ENCODE results near the gene NME9. TPM values are rescaled to one million over a fixed set of nuclear protein-coding genes. Genes with fewer than 3 reads are reported as not detected.

Gene NME9
- total RNA-seq, 1 donor from 2014 or later: 1.0 TPM

DNA sequence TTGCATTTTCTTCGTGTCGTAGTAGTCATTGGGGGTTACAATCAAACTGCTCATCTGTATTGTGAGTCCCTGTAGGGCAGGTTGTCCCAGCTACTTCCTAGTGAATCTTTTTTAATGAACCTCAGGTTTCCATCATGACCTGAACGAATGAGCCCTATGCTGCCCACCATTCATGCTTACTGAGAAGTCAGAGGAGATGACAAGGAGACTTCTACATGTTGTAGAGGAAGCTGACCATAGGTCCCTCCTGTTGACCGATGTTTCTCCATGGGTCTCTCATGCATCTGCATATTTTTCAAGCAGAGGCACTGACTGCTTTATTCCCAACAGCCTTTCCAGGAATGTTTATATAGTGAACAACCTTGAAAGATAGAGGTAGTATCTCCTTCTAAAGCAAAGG lies 5.0 kb upstream of the NME9 start:
- DNase-seq (ENCODE audit: low read depth): no peak

- DNase-seq (ENCODE audit: low read depth): peak; percentile 62
Observed at GRCh38 chr3:138332472-138333073, 2.9 kb upstream of the NME9 start.

- no peak for DNase-seq (ENCODE audit: low read depth)
Observed at GRCh38 chr3:138331143-138331894, 1.7 kb upstream of the NME9 start.

DNA sequence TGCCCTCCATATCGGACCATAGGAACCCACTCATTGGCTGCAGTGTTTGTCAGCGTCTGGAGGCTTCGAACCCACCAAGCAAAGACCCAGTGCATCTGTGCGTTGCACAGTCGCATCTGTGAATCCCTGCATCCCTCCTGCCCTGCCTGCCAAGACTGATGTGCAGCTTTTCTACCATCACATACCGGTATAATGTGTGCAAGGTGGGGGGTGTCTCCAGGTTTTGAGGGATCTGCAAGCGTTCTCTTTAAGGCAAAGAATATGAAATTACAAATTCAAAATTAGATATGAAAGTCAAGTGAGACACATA lies 288 bp upstream of the NME9 start:
- no peak for DNase-seq (ENCODE audit: low read depth)

GRCh38 chr3:138328341-138328740 lies 1.3 kb downstream of the NME9 start:
- DNase-seq (ENCODE audit: low read depth): no peak

GRCh38 chr3:138327831-138328230 lies 1.8 kb downstream of the NME9 start:
- no peak for DNase-seq (ENCODE audit: low read depth)

DNA sequence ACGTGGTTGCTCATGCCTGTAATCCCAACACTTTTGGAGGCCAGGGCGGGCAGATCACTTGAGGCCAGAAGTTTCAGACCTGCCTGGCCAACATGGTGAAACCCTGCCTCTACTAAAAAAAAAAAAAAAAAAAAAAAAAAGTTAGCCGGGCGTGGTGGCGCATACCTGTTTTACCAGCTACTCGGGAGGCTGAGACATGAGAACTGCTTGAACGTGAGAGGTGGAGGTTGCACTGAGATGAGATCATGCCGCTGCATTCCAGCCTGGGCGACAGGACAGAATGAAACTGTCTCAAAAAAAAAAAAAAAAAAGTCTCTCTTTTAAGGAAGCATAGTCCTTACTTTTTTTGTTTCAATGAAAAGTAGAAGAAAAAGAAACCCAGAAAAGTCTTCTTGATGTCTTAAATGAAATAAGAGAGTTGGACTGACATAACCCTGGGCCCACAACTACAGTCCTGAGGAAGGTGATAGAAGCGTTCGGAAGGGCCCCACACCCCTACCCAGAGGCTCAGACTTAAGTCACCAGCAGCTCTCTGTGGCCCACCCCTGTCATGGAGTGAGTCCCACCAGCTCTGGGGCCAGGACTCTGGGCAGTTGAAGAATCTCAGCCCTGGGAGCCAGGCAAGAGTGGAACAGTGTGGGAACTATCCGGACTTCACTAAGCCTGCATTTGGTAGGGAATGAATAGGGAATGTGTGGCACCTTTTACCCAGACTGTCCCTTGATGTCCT lies 2.6 kb downstream of the NME9 start:
- DNase-seq (ENCODE audit: low read depth): no peak

DNA sequence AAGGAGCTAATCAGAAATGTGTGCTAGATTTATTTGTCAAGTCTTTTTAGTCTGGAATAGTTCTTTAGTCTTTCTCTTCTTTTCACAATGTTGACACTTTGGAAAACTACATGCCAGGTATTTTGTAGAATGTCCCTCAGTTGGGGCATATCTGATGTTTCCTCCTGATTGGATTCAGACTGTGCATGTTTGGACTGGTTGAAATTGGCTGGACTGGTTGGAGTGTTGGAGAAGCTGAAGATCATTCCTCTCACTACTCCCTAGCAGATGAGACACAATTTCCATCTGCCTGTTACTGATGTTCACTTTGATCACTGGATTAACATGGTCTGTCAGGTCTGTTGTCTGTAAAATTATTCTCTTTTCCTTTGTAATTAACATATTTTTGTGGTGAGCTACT lies 3.7 kb downstream of the NME9 start:
- no peak for DNase-seq (ENCODE audit: low read depth)

DNA sequence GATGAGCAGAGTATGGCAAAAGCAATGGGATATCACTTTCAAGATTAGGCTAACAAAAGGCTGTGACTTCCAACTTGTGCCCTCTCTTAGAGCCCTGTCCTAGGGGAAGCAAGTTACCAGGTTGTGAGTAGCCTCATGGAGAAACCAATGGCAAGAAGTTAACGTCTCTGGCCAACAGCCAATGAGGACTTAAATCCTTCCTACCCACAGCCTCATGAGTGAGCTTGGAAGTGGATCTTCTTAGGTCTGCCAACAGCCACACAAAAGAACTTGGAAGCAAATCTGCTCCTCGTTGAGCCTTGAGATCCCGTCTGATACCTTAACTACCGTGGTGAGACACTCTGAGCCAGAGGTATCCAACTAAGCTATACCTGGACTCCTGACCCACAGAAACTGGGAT lies 5.7 kb downstream of the NME9 start:
- no peak for DNase-seq (ENCODE audit: low read depth)

GRCh38 chr3:138317687-138318086 lies 12.0 kb downstream of the NME9 start:
- DNase-seq (ENCODE audit: low read depth): no peak

- DNase-seq (ENCODE audit: low read depth): no peak
Observed at GRCh38 chr3:138314751-138315150, 14.9 kb downstream of the NME9 start.

DNA sequence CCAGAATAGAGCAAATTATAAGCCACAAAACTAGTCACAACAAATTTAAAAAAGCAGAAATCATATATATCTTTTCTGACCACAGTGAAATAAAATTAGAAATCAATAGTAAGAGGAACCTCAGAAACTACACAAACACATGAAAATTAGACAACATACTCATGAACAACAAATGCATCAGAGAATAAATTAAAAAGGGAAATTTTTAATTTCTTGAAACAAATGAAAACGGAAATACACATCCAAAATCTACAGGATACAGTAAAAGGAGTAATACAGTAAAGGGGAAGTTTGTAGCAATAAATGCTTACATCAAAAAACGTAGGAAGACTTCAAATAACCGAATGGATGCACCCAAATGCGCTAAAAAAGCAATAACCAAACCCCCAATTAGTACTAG lies 19.2 kb downstream of the NME9 start:
- DNase-seq (ENCODE audit: low read depth): no peak

DNA sequence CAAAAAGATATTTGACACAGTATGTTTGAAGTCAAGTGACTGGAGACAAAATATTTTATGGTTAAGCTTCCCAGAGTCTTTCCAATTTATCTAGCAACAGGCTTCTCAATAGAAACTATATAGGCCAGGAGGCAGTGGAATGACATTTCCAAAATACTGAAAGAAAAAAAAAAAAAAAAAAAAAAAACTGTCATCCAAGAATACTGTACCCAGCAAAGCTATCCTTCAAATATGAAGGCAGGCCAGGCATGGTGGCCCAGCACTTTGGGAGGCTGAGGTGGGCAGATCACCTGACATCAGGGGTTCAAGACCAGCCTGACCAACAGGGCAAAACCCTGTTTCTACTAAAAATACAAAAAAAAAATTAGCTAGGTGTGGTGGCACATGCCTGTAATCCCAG lies 20.9 kb downstream of the NME9 start:
- DNase-seq (ENCODE audit: low read depth): no peak

GRCh38 chr3:138307899-138308298 lies 21.8 kb downstream of the NME9 start:
- DNase-seq (ENCODE audit: low read depth): no peak

DNA sequence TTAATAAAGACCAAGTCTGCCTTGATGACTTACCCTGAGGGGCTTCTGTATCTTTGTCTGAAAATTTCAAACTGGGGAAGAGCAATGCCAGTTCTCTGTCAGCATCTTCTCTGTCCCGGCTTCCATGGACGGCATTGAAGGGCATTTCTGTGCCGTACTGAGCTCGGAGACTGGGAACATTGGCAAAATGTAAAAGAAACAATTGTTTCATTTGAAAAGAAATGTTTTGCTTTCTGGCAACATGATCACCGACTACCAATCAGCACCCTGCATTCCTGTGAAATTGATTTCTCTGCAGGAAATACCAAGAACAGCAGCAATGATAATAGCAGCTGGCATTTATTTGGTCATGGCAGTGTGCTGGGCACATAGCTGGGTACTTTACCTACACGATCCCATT lies 26.2 kb downstream of the NME9 start:
- DNase-seq (ENCODE audit: low read depth): no peak

GRCh38 chr3:138300647-138301046 lies 29.0 kb downstream of the NME9 start:
- DNase-seq (ENCODE audit: low read depth): no peak

GRCh38 chr3:138297876-138298275 lies 31.8 kb downstream of the NME9 start:
- no peak for DNase-seq (ENCODE audit: low read depth)

GRCh38 chr3:138297059-138297607 lies 32.5 kb downstream of the NME9 start:
- DNase-seq (ENCODE audit: low read depth): no peak

- DNase-seq (ENCODE audit: low read depth): no peak
Observed at GRCh38 chr3:138296639-138297038, 33.0 kb downstream of the NME9 start.

DNA sequence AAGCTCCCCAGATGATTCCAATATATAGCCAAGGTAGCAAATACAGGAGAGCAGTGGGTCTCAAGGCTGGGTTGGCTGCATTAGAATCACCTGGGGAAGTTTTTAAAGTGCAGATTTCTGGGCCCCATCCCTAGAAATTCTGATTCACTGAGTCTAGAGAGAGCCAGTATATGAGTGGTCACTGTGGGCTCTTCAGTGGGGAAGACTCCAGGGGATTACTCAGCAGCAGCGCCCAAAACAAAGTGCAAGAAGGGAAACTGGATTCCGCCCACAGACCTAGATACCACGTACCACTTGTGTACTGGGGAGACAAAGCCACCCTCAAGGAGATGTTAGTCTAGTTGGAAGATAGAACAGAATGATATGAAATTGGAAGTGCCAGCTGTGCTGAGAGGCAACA lies 40.0 kb downstream of the NME9 start:
- no peak for DNase-seq (ENCODE audit: low read depth)

GRCh38 chr3:138289260-138289659 lies 40.4 kb downstream of the NME9 start:
- no peak for DNase-seq (ENCODE audit: low read depth)

DNA sequence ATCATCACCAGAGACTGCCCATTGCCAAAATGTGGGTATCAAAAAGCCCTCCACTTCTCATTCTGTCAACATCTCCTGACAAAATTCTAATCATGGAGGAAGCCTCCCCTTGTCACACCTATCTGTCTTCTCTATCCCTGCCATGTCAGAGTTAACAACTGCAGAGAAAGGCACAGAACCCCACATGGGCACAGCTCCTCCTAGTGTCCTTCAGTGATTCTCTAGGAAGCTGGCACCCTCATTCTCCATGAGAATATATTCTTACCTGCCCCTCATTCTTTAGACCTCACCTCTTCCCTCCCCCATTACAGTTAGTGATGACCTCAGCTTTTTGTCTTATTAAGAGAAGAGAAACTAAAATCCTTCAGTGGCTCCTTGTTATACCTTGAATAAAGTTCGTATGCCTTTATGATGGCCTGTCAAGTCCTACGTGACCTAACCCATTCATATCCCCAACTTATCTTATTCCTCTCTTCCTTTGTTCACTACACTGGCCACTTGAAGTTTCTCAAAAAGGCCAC lies 44.6 kb downstream of the NME9 start:
- no peak for DNase-seq (ENCODE audit: low read depth)

DNA sequence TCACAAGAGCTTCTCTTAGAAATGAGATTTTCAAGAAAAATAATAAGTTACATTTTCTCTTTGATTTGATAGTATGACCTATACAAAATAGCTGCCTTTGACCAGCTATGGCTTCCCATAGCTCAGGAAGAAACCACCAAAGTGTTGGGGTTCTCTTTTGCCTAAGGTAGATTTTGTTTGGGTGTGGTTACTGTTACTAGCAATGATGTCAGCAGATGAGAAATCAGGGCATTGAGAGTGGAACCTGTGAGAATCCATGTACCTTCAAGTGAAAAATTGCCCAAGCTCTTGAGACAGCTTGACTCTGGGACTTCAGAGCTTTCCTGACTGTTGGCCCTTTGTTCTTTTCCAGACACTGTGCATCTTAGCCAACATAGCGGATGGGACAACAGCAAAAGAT lies 45.6 kb downstream of the NME9 start:
- no peak for DNase-seq (ENCODE audit: low read depth)
